Kidney glomerular epithelial cell (primary cell): Measurements from ENCODE around the gene MINDY2.

Experiments
- DNase-seq: peaks from one replicate; lab custom pipeline; 2025; lab: John Stamatoyannopoulos, UW

The MINDY2 gene

DNA sequence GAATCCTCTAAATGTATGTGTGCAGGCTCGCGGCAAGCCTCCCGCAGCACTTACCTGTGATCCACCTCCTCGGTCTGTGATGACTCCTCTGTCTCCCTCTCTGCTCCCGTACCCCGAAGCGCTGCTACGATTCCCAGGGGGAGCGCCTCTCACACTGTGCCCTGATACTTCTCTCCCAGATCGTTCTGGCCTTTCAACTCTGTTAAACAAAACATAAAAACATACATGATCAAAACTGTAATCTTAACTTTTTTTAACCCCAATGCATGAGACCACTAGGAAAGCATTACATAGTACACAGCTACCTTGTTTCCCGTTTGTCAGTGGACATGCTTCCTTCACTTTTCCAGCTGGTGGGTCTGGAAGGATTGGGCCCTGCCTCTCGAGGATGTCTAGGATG is 115.8 kb downstream of the MINDY2 start:
- no peak for DNase-seq

DNA sequence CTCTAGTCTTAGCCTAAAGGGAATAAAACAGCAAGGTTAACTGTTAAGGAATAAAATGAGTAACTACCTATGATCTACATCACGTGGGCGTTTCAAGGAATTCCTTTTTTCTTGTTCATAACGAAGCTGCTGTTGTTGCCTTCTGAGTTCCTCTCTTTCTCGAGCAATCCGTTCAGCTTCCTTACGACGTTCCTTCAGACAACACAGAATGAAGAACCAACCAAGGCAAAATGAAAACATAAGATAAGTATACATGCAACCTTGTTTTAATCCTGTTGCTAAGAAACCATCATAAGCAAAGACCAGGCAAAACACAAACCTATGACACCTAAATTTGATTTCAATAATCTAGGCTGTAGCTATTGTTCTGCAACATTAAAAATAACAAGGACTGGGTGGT is 118.3 kb downstream of the MINDY2 start:
- peak; percentile 1 for DNase-seq

DNA sequence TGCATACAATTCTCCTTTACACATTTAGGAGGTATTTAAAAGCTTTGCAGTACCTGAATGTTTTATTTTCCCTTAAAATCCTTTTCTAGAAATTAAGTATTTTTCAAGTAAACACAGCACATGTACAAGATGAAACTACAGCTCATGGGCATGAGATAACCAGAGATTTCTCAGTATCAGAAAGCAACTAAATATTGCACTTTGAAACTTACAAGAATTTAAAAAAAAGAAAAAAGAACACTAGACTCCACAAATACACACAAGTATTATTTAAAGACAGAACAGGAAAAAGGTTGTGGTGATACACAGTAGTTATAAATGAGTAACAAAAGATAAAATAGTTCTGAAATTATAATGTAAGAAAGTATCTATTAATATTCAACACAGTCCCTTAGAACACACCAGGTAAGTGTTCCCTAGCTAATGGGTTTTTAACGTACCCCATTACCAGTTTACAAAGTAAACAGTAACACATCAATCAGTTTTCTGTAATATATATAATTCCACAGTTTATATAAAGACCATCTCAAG is 127.1 kb downstream of the MINDY2 start:
- no peak for DNase-seq

DNA sequence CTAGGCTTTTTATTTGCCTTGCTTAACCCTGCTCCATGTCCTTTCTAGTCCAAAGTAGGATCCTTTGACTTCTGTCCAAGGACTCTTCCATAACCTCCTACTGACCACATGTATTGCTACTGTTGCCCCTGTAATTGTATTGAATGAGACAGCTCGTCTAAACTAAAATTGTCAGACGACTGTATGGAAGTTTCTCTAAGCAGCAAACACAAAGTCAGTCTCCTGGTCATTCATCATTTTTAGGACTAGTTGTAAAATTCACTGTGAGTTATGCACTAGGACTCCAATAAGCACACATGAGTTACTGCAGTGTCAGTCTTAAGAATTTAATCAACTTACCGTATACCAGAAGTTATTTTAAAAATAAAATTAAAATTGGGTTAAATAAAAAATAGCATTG is 129.5 kb downstream of the MINDY2 start:
- DNase-seq: no peak

DNA sequence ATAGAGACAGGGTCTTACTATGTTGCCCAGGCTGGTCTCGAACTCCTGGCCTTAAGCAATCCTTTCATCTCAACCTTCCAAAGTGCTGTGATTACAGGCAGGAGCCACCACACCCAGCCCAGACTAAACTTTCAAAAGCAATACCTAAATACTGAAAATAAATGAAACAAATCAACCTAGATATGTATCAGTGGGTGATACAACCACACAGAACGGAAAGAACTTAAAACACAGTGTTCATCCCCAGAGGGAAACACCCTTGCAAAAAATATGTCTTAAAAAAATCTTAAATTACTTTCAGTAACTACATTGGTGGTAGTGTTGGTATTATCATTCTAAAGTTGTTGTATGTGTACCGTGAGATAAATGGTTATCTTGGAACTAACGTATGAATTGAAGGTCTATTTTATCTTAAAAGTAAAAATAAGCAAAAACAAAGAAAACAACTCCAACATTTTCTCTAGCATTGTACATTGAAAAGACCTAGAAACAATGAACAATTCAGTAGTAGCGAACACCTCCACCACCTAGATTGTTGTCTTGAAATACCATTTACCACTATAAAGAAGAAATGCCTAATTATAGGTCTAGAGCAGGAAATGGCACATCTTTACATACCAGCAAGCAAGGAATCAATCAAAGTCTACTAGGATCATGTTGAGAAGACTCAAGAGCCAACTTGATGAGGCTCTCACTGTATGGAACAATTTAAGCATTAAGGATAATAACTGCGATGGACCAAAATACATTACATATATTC is 137.6 kb downstream of the MINDY2 start:
- DNase-seq: no peak

DNA sequence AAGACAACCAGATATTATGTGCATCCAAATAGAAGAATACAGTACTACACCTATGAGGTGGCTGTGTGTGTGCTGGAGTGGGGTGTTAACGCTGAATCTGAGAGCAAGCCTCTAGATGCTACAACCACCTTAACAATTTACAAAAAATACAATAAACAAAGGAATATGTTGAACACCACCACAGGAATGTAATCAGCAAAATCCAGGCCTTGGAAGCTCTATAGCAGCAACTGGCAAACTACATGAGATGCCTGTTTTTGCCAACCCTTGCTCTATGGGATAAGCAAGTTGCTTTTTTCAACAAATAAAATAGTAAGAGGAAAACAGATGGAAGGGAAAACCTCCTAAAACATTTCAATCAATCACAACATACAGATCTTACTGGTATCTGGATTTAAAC is 138.5 kb downstream of the MINDY2 start:
- no peak for DNase-seq

DNA sequence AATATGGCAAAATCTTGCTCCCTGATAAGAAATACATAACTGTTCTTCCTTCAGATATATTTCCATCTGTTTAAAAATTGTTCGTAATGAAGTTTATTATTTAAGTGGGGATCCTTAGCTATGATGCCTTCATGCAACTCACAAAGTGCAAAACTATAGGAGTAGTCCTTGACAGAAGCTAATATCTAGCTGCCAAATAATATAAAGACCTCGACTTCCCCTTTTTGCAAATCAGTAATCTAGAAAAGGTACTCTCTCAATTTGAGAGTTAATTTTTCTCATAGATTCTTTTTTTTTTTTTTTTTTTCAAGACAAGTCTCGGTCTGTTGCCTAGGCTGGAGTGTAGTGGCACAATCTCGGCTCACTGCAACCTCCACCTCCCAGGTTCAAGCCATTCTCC is 139.4 kb downstream of the MINDY2 start:
- DNase-seq: no peak
